Colonic mucosa (tissue), 4 donors: ENCODE measurements around the gene RIMBP3C. TPM values are rescaled to one million over a fixed set of nuclear protein-coding genes. Genes with fewer than 3 reads are reported as not detected.
A peak's percentile ranks its signal among the peaks of the same experiment; 100 is the strongest.
"Not testable (repeated sequence)": the region's sequence is repeated elsewhere in the genome, so short reads cannot be mapped to it uniquely, and the experiment has no call there.

Experiments used
- DNase-seq: peaks from one replicate; pipeline ENCODE4 v3.0.0-alpha.2; 2020
- H3K27ac ChIP-seq: fragments of 200-600 bp; one replicate; pipeline ENCODE4 v1.8.0; 2021
- H3K27me3 ChIP-seq: fragments of 200-600 bp; one replicate; pipeline ENCODE4 v1.8.0; 2021
- H3K36me3 ChIP-seq: fragments of 200-600 bp; one replicate; pipeline ENCODE4 v1.8.0; 2021
- H3K4me1 ChIP-seq: fragments of 200-600 bp; one replicate; pipeline ENCODE4 v1.8.0; 2021; ENCODE audit warnings: mild to moderate bottlenecking
- H3K4me3 ChIP-seq: fragments of 200-600 bp; one replicate; pipeline ENCODE4 v1.8.0; 2021
- H3K9ac ChIP-seq, 2 donors: one replicate each; pipeline ENCODE4 v1.7.0; 2013; ENCODE audit warnings: control low read depth in 2 of 2, low read depth in 2 of 2, low read length in 2 of 2
- H3K9me3 ChIP-seq: fragments of 200-600 bp; one replicate; pipeline ENCODE4 v1.8.0; 2021
- intact Hi-C: fragments of 100-400 bp; cut with DNase I; formaldehyde crosslinking; loops from one replicate; pipeline ENCODE4 v1.14.1; 2022
- total RNA-seq, 2 donors: library from RNA; stranded (reverse); fragmentation: NEBNext Ultra II Directional in 1 of 2; extraction: Animal tissue kit (Norgen Biotek cat#: 25700) in 1 of 2; gene quantifications; one replicate each; pipeline ENCODE4 v1.2.1, GENCODE V29; 2021
- TF ChIP-seq, protein P1 (sequence below): fragments of 200-600 bp; IDR thresholded peaks from one replicate; pipeline ENCODE4 v1.8.0; 2022; ENCODE audit warnings: antibody characterized with exemption, mild to moderate bottlenecking
- donor health status: healthy.
- donor health status: DM: no; HTN: no; CAD: no.
- donor health status: DM: no; HTN: no; CAD: no.

RIMBP3C gene
- total RNA-seq, 2 donors from 2014 or later = 0.07 TPM; not detected in 1

DNA sequence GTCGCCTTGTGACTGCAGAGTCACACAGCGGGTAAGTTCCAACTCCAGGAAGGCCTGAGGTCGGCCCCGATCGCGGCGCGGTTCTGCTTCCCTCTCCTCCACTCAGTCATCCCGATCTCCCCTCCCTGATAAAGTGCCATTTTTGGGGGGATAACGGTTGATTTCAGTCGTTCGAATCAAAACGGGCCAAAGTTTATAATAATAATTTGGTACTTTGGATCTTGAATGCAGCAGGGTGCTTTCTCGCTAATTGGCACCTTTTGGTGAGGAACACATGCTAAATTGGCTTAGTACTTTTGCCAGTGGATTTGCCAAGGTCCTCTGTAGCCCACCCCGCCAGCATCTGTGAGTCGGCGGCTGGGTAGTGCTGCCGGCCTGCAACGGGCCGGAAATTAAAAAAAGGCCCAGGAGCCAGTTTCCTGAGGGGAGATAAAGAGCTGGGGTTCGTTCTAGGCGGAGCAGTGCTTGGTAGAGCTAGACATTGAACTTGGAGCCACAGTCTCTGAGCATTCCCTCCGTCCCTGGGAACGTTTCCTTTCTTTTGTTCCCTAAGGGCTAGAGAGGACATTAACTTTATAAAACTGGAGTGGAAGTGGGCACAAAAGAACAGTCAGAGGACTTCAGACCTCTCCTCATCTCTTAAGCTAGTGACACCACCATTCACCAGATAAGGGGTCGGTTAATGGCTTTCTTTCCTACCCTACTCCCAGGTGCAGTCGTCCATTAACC is 17.2 kb upstream of the RIMBP3C start:
- peaks cover 12% of the 10 kb centered on the region for H3K4me1 ChIP-seq
- intact Hi-C loops = no loop called here
- TF ChIP-seq, protein P1, sequence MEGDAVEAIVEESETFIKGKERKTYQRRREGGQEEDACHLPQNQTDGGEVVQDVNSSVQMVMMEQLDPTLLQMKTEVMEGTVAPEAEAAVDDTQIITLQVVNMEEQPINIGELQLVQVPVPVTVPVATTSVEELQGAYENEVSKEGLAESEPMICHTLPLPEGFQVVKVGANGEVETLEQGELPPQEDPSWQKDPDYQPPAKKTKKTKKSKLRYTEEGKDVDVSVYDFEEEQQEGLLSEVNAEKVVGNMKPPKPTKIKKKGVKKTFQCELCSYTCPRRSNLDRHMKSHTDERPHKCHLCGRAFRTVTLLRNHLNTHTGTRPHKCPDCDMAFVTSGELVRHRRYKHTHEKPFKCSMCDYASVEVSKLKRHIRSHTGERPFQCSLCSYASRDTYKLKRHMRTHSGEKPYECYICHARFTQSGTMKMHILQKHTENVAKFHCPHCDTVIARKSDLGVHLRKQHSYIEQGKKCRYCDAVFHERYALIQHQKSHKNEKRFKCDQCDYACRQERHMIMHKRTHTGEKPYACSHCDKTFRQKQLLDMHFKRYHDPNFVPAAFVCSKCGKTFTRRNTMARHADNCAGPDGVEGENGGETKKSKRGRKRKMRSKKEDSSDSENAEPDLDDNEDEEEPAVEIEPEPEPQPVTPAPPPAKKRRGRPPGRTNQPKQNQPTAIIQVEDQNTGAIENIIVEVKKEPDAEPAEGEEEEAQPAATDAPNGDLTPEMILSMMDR = no peak

DNA sequence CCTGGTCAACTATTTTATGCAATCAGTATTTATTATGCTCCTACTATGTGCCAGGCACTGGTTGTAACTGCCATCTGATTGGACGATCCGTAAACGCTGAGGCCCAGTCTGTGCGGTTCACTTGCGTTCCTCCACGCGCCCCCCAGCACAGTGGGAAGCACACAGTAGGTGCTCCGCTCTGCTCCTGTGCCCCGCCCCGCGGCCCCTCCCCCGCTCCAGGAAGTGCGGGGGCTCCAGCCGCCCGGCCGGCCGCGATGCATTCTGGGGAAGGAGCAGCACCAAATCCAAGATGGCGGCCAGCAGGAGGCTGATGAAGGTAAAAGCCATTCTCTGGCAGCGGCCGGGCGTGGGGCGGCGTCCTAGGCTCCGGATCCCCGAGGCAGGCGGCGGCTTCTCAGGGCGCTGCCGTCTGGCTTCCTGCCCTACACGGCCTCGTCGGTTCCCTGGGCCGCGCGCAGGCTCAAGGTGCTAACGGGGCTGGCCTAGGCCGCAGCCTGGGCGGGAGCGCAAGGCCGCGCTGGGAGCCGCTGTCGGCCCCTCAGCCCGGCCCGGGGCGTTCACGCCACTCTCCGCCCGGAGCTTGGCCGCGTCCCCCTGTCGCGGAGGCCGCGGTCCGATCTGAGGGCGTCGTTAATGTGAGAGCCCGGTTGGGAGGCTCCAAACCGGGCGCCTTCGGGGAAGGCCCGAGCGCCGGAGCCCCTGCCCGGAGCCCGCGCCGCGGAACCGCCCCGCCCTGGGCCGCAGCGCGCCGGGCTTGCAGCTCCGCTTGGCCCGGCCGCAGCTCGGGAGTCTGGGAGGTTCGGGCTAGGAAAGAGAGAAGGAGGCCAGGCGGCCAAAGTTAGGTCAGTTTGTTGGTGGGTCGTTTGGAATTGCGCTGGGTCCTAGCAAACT is 16.4 kb upstream of the RIMBP3C start, which contains the start of gene UBE2L3:
UBE2L3 (plus strand) TSS at position 259 of the 891 bp plus-strand sequence; CDS start at position 290, 31 bp downstream.
- no peaks in the 10 kb centered on the region for H3K27me3 ChIP-seq
- H3K27ac ChIP-seq = peak within 1 kb of the TSS; percentile 89
- intact Hi-C loops = no loop called here
- TF ChIP-seq, protein P1 = no peak
- peak; percentile 89 for DNase-seq
- H3K36me3 ChIP-seq = no peaks in the 10 kb centered on the region
- no peaks in the 10 kb centered on the region for H3K9me3 ChIP-seq
- H3K4me1 ChIP-seq = peaks cover 11% of the 10 kb centered on the region
- H3K9ac ChIP-seq = peak within 1 kb of the TSS; percentile 83 to 92
- peak within 1 kb of the TSS; percentile 92 for H3K4me3 ChIP-seq

More for the DNA sequence above, 17.2 kb upstream of the RIMBP3C start:
- peak overlapping the region; percentile 92 for H3K4me3 ChIP-seq
- peak overlapping the region; percentile 89 for H3K27ac ChIP-seq
- no peaks in the 10 kb centered on the region for H3K9me3 ChIP-seq
- H3K36me3 ChIP-seq = no peaks in the 10 kb centered on the region
- DNase-seq = peak; percentile 32
- no peaks in the 10 kb centered on the region for H3K27me3 ChIP-seq
- H3K9ac ChIP-seq = peak overlapping the region; percentile 83 to 92

DNA sequence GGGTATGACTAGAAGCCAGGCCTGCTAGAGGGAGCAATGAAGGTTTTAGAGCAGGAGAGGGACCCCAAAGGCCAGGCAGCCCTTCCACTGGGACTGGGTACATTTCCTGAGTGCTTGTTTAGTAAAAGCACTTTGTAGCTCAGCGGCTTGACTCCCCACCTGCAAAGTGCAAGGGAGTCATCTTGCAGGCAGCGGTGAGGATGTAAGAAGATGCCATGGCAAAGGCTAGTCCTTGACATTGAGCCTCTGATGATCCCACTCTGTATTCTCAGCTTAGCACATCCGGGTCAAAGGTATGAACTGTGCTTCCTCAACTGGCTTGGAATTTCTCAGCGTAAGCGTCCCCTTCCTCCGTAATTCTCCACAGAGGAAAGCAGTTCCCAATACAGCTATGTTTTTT is 13.2 kb upstream of the RIMBP3C start:
- no peaks in the 10 kb centered on the region for H3K27me3 ChIP-seq
- H3K27ac ChIP-seq = no peak overlapping the region
- intact Hi-C loops = no loop called here
- no peak overlapping the region for H3K9ac ChIP-seq
- no peaks in the 10 kb centered on the region for H3K9me3 ChIP-seq
- H3K4me1 ChIP-seq = no peaks in the 10 kb centered on the region
- H3K36me3 ChIP-seq = no peaks in the 10 kb centered on the region
- TF ChIP-seq, protein P1 = no peak
- H3K4me3 ChIP-seq = no peak overlapping the region
- DNase-seq = no peak

DNA sequence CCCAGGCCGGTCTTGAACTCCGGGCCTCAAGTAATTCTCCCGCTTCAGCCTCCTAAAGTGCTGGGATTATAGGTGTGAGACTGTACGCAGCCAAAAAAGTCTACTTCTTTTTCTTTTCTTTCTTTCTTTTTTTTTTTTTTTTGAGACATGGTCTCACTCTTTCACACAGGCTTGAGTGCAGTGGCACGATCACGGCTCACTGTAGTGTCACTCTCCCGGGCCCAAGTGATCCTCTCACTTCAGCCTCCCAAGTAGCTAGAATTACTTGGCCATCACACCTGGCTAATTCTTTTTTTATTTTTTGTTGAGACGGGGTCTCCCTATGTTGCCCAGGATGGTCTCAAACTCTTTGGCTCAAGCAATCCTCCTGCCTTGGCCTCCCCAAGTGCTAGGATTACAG is 12.7 kb upstream of the RIMBP3C start:
- DNase-seq = no peak
- no peaks in the 10 kb centered on the region for H3K36me3 ChIP-seq
- no peak overlapping the region for H3K9ac ChIP-seq
- no peaks in the 10 kb centered on the region for H3K27me3 ChIP-seq
- H3K4me3 ChIP-seq = no peak overlapping the region
- intact Hi-C loops = no loop called here
- no peaks in the 10 kb centered on the region for H3K4me1 ChIP-seq
- no peaks in the 10 kb centered on the region for H3K9me3 ChIP-seq
- no peak overlapping the region for H3K27ac ChIP-seq
- TF ChIP-seq, protein P1 = no peak

DNA sequence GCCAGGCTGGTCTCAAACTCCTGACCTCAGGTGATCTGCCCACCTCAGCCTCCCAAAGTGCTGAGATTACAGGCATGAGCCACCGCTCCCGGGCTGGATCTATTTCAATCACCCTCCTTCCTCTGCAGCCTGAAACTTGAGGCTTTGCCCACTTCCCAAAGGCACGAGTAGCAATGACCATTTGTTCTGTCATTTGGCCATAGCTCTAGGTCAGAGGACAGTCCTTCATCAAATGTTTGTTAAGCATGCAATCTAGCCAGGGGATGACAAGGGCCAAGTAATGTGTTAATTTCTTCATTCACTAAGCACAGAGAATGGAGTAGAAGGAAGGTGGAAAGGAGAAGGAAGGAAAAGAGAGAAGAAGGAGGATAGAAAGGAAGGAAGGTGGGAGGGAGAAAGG is 9.4 kb upstream of the RIMBP3C start:
- H3K36me3 ChIP-seq, H3K27me3 ChIP-seq, H3K9me3 ChIP-seq, H3K4me3 ChIP-seq, DNase-seq, intact Hi-C loops, H3K4me1 ChIP-seq, H3K27ac ChIP-seq, H3K9ac ChIP-seq: not testable (repeated sequence)

DNA sequence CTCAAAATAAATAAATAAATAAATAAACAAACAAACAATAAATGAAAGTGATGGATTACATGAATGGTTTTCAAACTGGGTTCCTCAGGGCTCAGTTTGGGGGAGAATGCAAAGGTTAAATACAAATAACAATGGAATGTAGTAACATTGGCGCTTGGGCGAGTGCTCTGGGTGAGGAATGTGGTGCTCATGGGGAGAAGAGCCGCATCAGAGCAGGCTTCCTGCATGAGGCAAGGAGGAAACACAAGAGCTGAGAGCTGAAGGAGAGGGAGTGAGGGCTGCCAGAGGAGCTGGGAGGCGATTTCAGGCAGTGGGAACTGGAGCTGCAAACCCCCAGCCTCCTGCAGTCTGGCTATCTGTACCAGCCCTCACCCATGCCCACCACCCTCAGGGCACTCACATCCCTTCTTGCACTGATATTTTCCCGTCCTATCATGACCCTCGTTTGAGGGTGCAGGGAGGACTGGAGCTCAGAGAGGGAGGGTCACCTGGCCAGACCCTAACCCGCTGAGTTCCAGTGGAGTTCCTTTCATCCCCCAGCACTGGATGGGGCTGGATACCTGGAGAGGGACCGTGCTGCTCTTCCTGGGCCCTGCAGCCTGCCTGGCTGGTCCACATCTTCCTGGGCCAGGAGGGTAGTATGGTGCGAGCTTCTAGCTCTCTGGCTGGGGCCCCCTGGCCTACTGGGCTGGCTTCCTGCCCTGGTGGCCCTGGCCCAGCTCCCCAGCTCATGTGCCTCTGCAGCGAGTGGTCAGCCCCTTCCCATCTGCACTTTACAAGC is 8.3 kb upstream of the RIMBP3C start:
- DNase-seq, H3K27ac ChIP-seq, H3K27me3 ChIP-seq, intact Hi-C loops, H3K4me1 ChIP-seq, H3K9ac ChIP-seq, H3K9me3 ChIP-seq, H3K36me3 ChIP-seq, H3K4me3 ChIP-seq: not testable (repeated sequence)

DNA sequence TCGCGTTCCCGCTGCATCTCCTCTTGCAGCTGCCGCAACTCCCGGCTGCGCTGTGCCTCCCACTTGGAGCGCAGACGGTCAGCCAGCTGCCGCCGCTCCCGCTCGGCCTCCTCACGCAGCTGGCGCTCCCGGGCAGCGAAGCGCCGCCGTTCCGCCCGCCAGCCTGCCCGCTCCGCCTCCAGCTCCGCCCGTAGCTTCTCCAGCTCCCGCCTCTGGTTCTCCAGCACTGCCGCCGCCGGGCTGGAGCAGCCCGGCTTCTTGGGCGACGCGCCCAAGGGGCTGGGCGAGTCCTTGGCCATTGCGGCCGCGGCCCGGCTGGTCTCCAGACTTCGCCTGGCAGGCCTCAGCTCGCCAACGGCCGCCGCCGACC is 598 bp downstream of the RIMBP3C start:
- H3K36me3 ChIP-seq, intact Hi-C loops, H3K27me3 ChIP-seq, H3K9me3 ChIP-seq, H3K4me3 ChIP-seq, H3K9ac ChIP-seq, H3K27ac ChIP-seq, DNase-seq, H3K4me1 ChIP-seq: not testable (repeated sequence)

DNA sequence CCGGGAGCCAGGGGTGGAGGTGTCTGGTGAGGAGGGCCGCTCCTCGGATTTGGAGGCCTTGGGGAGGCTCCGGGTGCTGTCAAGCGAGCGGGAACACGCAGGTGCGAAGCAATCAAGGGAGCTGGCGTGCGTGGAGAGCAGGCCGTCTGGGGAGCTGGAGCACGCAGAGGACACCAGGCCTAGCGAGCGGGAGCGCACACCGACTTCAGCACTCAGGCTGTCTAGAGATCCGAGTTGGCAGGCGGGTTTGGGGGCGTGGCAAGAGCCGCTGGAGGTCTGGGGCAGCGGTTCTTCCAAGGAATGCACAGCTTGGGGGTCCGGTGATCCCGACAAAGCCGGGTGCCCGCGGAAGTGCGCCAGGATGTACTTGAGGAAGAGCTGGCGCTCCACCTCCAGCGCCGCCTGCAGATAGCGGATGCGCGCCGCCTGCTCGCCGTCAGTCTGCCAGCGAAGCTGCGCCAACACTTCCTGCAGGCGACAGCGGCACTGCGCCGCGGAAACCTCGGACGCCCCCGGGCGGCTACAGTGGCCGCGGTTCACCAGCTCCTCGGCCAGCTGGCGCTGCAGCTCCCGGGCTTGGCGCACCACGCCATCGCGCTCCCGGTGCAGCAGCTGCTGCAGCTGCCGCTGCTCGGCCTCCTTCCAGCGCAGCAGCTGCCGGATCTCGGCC is 1.1 kb downstream of the RIMBP3C start:
- H3K4me1 ChIP-seq, DNase-seq, H3K4me3 ChIP-seq, H3K9ac ChIP-seq, H3K27ac ChIP-seq, H3K27me3 ChIP-seq, H3K36me3 ChIP-seq, H3K9me3 ChIP-seq, intact Hi-C loops: not testable (repeated sequence)
